ENCODE measurements around the gene INMT. TPM values are rescaled to one million over a fixed set of nuclear protein-coding genes. Genes with fewer than 3 reads are reported as not detected.

Gene INMT
- total and polyA plus RNA-seq, 10 of the 15 experiments (the other 5 are each of a cell fraction or from before 2014, with no cell fraction given): 0.03 to 0.20 (median 0.10) TPM; not detected in 7

DNA sequence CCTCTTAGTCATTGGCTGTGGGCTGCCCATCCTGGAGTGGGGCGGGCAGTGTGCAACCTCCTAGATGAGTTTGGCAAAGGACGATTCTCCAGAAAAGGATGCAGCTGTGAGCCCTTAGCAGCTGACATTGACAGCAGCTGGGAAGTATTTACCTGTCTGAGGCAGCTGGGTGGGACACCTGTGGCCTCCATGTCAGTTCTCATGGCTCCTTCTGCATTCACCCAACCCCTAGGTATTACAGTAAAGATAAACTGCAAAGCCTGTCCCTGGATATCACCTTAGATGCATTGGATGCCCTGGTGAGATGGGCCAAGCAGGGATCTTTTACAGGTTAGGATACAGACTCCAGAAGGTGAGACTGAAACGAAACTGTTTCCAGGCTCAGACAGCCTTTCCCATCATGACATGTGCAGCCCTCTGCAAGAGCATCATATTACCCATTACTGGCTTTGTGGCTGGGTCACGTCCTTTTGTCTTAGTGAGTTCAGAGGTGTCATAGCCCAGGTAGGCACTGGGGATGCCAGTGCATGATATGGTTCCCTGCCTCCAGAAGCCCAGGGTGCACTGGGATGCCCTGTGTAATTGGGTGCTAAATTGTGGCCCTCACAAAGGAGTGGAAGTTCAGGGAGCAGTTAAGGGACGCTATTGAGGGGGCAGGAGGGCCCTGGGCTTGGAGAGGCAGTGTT is 48.2 kb downstream of the INMT start:
- Histone ChIP-seq H3K27me3 (replicated peaks in 1 of 2; ENCODE audit: control insufficient read depth in 2 of 2, insufficient read depth in 2 of 2, low read length in 1 of 2) (no peaks in the 10 kb centered on the region), H3K9me3 (replicated peaks; ENCODE audit: control insufficient read depth, insufficient read depth, low read length) (no peaks in the 10 kb centered on the region), H3K4me2 (ENCODE audit: control insufficient read depth, insufficient read depth) (no peak overlapping the region), H3K4me1 (ENCODE audit: control insufficient read depth, insufficient read depth, low read length) (peaks cover 18% of the 10 kb centered on the region), H3K27ac (ENCODE audit: control insufficient read depth, insufficient read depth) (no peak overlapping the region), H2AFZ (ENCODE audit: control insufficient read depth, low read depth, low read length) (no peak overlapping the region), H3K36me3 (ENCODE audit: control insufficient read depth in 2 of 2, insufficient read depth in 2 of 2, low read length in 1 of 2) (no peaks in the 10 kb centered on the region), H3K4me3 (no peak overlapping the region), H4K20me1 (ENCODE audit: control insufficient read depth, insufficient read depth) (no peaks in the 10 kb centered on the region), H3K79me2 (ENCODE audit: control insufficient read depth, insufficient read depth, low read length) (no peaks in the 10 kb centered on the region), H3K9ac (ENCODE audit: control insufficient read depth, insufficient read depth, low read length) (no peak overlapping the region)
- SMC1A ChIA-PET (ENCODE audit: uncharacterized antibody, unreplicated experiment): interaction anchor here (0.8 to 2.5 kb wide), 10 partner anchors 28 to 322 kb away, joined by 3 to 10 read pairs (median 4); no protein-coding TSS in a partner anchor
- CTCF ChIA-PET: interaction anchor here (0.7 to 2.2 kb wide), 20 partner anchors 9 to 677 kb away, joined by 3 to 23 read pairs (median 5); no protein-coding TSS in a partner anchor
- no TSS peak for BruUV-seq (replicated peaks)
- DNase-seq (ENCODE audit: low read depth, low spot score): no peak
- intact Hi-C loops (cut with micrococcal nuclease; ENCODE audit: unreplicated experiment): loop anchor here (1.0 to 2.0 kb wide), 3 partner anchors 175 to 322 kb away; no protein-coding TSS in a partner anchor
- RAD21 ChIA-PET (ENCODE audit: unreplicated experiment): interaction anchor here (0.7 to 2.2 kb wide), 16 partner anchors 12 to 638 kb away, joined by 3 to 18 read pairs (median 4); partner anchors contain the start of gene MINDY4
- ATAC-seq: peak; percentile 9
- in situ Hi-C loops (cut with MboI): loop anchor here (5.0 kb wide), 2 partner anchors 177 to 322 kb away; no protein-coding TSS in a partner anchor
- POLR2A ChIA-PET: interaction anchor here (0.7 to 1.0 kb wide), 2 partner anchors 174 to 323 kb away, joined by 3 read pairs; no protein-coding TSS in a partner anchor
- no peak for FAIRE-seq
- WGBS (ENCODE audit: insufficient coverage, insufficient replicate concordance, low lambda C conversion rate, missing lambda C conversion rate): 35% methylated on average over 5 of the region's 5 CpGs
- TF ChIP-seq NFIC (IDR thresholded peaks at IDR 0.05; ENCODE audit: low read depth, low read length): 0 out of 2 replicates have a peak, but pooled peaks have one; percentile 14
- TF ChIP-seq, protein P1, sequence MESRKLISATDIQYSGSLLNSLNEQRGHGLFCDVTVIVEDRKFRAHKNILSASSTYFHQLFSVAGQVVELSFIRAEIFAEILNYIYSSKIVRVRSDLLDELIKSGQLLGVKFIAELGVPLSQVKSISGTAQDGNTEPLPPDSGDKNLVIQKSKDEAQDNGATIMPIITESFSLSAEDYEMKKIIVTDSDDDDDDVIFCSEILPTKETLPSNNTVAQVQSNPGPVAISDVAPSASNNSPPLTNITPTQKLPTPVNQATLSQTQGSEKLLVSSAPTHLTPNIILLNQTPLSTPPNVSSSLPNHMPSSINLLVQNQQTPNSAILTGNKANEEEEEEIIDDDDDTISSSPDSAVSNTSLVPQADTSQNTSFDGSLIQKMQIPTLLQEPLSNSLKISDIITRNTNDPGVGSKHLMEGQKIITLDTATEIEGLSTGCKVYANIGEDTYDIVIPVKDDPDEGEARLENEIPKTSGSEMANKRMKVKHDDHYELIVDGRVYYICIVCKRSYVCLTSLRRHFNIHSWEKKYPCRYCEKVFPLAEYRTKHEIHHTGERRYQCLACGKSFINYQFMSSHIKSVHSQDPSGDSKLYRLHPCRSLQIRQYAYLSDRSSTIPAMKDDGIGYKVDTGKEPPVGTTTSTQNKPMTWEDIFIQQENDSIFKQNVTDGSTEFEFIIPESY (IDR thresholded peaks at IDR 0.05): no peak
- TF ChIP-seq POLR2AphosphoS2 (IDR thresholded peaks at IDR 0.05; ENCODE audit: low read depth, low read length): no peak
- 0 out of 2 replicates have a peak, but pooled peaks have one; percentile 25 for TF ChIP-seq SMARCA5 (IDR thresholded peaks at IDR 0.05)
- TF ChIP-seq, protein P2, sequence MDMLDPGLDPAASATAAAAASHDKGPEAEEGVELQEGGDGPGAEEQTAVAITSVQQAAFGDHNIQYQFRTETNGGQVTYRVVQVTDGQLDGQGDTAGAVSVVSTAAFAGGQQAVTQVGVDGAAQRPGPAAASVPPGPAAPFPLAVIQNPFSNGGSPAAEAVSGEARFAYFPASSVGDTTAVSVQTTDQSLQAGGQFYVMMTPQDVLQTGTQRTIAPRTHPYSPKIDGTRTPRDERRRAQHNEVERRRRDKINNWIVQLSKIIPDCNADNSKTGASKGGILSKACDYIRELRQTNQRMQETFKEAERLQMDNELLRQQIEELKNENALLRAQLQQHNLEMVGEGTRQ (IDR thresholded peaks at IDR 0.05; ENCODE audit: borderline replicate concordance, low read depth, low read length): no peak
- TF ChIP-seq, protein P3, sequence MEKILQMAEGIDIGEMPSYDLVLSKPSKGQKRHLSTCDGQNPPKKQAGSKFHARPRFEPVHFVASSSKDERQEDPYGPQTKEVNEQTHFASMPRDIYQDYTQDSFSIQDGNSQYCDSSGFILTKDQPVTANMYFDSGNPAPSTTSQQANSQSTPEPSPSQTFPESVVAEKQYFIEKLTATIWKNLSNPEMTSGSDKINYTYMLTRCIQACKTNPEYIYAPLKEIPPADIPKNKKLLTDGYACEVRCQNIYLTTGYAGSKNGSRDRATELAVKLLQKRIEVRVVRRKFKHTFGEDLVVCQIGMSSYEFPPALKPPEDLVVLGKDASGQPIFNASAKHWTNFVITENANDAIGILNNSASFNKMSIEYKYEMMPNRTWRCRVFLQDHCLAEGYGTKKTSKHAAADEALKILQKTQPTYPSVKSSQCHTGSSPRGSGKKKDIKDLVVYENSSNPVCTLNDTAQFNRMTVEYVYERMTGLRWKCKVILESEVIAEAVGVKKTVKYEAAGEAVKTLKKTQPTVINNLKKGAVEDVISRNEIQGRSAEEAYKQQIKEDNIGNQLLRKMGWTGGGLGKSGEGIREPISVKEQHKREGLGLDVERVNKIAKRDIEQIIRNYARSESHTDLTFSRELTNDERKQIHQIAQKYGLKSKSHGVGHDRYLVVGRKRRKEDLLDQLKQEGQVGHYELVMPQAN (conservative IDR thresholded peaks at IDR 0.05): no peak
- TF ChIP-seq TAF1 (IDR thresholded peaks at IDR 0.05; ENCODE audit: borderline replicate concordance, low read depth, low read length): no peak
- 0 out of 2 replicates have a peak, but pooled peaks have one; percentile 56 for TF ChIP-seq TCF12 (IDR thresholded peaks at IDR 0.05; ENCODE audit: low read depth, low read length)
- TF ChIP-seq KDM1A (IDR thresholded peaks at IDR 0.05; ENCODE audit: borderline replicate concordance): no peak
- TF ChIP-seq, protein P4, sequence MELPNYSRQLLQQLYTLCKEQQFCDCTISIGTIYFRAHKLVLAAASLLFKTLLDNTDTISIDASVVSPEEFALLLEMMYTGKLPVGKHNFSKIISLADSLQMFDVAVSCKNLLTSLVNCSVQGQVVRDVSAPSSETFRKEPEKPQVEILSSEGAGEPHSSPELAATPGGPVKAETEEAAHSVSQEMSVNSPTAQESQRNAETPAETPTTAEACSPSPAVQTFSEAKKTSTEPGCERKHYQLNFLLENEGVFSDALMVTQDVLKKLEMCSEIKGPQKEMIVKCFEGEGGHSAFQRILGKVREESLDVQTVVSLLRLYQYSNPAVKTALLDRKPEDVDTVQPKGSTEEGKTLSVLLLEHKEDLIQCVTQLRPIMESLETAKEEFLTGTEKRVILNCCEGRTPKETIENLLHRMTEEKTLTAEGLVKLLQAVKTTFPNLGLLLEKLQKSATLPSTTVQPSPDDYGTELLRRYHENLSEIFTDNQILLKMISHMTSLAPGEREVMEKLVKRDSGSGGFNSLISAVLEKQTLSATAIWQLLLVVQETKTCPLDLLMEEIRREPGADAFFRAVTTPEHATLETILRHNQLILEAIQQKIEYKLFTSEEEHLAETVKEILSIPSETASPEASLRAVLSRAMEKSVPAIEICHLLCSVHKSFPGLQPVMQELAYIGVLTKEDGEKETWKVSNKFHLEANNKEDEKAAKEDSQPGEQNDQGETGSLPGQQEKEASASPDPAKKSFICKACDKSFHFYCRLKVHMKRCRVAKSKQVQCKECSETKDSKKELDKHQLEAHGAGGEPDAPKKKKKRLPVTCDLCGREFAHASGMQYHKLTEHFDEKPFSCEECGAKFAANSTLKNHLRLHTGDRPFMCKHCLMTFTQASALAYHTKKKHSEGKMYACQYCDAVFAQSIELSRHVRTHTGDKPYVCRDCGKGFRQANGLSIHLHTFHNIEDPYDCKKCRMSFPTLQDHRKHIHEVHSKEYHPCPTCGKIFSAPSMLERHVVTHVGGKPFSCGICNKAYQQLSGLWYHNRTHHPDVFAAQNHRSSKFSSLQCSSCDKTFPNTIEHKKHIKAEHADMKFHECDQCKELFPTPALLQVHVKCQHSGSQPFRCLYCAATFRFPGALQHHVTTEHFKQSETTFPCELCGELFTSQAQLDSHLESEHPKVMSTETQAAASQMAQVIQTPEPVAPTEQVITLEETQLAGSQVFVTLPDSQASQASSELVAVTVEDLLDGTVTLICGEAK (IDR thresholded peaks at IDR 0.05; ENCODE audit: borderline replicate concordance): no peak
- 0 out of 2 replicates have a peak, but pooled peaks have one; percentile 58 for TF ChIP-seq TCF3 (IDR thresholded peaks at IDR 0.05; ENCODE audit: borderline replicate concordance, insufficient read depth, low read depth, low read length)
- no peak for TF ChIP-seq SMAD1 (IDR thresholded peaks at IDR 0.05; ENCODE audit: low read depth, partially characterized antibody)
- TF ChIP-seq LARP7 (IDR thresholded peaks at IDR 0.05): no peak
